Measurements from ENCODE around the gene KRTAP11-1.

The KRTAP11-1 gene

GRCh38 chr21:30881480-30881879, at the start of gene KRTAP11-1:
Gene KRTAP11-1 (minus strand): TSS chr21:30881580. CDS start chr21:30881524, 56 bp downstream.
- DNase-seq (ENCODE audit: low spot score), result no peak

GRCh38 chr21:30924146-30924700, 42.8 kb upstream of the KRTAP11-1 start:
- DNase-seq (ENCODE audit: low spot score), result no peak

GRCh38 chr21:30921129-30921528, 39.7 kb upstream of the KRTAP11-1 start:
- DNase-seq (ENCODE audit: low spot score), result no peak

DNA sequence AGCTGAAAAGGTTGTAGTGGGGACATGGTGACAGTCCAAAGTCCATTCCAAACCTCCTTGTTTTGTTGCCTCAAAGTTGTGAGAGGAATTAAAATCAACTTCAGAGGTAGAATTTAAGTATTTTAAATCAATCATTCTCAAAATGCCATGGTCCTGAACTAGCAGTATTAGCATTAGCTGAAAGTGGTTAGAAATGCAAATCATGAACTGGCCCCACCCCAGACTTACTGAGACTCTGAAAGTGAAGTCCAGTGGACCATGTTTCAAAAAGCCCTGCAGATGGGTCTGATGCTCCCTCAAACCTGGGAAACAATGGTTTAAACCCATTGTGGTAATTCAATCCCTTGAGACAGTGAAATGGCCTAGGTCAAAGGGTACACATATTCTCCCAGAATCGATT, 36.2 kb upstream of the KRTAP11-1 start:
- DNase-seq (ENCODE audit: low spot score), result no peak

DNA sequence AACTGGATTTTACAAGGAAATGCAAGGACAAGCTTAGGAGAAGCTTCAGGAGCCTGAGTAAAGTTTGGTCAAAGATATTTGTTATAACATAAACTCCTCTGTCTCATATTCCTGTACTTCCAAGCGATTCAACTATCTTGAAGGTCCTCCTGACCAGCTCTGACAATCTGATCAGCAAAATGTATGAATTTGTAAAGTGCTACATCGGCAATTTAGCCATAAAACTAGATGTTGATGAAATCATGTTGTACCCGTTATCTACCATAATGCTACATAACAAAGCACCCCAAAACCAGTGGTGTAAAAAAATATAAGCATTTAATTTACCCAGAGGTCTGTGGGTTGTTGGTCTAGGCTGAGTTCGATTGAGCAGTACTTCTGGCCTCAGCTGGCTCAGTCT, 19.5 kb upstream of the KRTAP11-1 start:
- no peak for DNase-seq (ENCODE audit: low spot score)

GRCh38 chr21:30882866-30883597, 1.7 kb upstream of the KRTAP11-1 start:
- no peak for DNase-seq (ENCODE audit: low spot score)

DNA sequence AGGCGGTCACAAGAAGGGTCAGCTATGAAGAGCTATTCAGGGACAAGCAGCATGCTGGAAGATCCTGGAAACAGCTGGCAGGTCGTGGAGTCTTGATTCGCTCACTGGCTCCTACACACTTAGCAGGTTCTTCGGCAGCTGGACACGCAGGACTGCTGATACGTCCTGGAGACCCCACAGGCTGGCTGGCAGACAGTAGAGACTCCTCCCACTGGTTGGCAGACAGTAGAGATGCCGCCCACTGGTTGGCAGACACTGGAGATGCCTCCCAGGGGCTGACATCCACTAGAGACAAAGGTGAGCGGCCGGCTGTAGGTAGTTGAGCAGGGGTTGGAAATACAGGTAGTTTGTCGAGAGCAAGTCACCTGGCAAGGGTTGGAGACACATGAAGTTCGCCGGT, 466 bp downstream of the KRTAP11-1 start:
- DNase-seq (ENCODE audit: low spot score), result no peak

GRCh38 chr21:30874526-30874925, 6.9 kb downstream of the KRTAP11-1 start:
- DNase-seq (ENCODE audit: low spot score), result no peak

DNA sequence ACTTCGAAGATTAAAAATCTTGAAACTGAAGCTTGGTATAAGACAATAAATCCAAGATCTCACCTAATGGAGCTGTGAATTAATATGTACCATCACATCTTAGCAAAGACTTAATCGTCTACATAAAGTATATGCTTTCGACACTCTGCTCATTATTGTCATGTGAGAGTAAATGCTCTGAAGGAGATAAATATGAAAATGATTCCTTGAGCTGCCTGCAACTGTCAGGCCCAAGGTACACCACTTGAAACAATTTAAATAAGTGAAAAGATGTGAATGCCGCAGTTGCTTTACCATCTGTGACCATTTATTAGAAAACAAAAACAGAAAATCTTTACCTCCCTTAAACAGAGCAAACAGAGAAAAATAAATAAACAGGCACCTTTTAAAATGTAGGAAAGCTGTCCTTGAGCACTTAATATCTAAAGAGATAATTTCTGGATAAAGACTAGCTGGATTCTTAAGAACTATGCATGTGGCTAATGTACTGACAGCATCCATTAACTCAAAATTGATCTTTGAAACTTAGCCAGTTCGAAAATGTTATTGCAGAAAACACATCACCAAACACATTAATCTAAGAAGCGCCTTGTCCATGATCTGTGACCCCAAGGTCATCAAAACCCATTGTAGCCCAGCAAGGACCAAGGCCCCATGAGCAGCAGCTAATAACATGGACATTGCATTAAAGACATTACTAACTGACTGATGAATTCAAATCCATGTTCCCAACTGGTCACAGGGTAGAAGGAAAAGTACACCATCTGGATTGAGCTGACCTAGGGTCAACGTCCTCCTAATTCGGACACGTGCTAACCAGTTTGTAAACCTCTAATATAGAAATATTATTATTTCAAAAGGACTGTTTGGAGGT, 33.5 kb downstream of the KRTAP11-1 start:
- no peak for DNase-seq (ENCODE audit: low spot score)

DNA sequence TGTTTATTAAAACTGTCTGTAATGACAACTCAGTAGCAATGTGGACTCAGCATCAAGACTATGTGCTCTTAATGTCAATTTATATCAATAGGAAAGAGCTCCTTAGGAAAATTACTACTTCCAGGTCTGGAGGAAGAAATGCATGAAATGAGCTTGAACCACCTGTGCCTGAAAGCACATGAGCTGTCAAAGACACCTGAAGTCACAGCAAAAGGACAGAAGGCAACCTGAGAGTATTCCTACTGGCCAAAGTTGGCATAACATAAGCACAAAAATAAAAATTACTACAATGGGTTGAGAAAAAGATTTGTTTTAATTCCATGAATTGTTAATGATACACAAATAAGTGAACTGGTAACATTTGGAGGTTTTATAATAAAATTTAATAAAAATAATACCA, 38.4 kb downstream of the KRTAP11-1 start:
- DNase-seq (ENCODE audit: low spot score), result no peak

DNA sequence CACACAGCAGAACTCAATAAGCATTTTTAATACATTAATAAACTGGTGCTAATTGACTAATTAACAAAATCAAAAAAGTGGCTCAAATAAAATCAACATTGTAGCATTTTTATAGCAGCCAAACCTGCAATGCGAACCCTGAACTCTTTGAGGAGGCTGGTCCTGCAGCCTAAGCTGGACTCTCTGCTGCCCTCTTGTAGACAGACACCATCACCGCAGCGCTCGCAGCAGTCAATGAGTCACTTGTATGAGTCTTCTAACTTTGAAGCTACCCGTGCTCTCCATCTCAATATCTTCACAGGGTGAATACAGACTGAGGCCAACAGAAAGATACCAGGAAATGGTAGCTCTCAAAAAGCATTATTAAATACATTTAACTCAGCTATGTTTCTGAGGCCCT, 42.1 kb downstream of the KRTAP11-1 start:
- peak; percentile 30 for DNase-seq (ENCODE audit: low spot score)

DNA sequence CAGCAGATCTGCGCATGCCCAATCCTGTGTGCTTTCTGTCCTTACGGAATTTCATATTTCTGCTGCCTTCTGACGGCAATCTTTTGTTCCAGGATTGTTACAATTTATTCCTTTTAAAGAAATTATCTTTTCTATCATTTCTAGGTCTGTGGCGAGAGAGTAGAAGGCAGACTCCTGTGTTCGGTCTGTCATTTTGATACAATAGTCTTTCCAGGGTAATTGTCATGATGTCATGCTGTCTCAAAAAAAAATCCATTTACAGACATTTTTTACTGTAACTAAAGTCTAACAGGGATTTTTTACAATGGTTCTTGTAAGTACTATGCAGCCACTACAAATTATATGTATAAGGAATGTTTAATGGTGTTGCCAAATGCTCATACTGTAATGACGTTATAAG, 42.8 kb downstream of the KRTAP11-1 start:
- no peak for DNase-seq (ENCODE audit: low spot score)

DNA sequence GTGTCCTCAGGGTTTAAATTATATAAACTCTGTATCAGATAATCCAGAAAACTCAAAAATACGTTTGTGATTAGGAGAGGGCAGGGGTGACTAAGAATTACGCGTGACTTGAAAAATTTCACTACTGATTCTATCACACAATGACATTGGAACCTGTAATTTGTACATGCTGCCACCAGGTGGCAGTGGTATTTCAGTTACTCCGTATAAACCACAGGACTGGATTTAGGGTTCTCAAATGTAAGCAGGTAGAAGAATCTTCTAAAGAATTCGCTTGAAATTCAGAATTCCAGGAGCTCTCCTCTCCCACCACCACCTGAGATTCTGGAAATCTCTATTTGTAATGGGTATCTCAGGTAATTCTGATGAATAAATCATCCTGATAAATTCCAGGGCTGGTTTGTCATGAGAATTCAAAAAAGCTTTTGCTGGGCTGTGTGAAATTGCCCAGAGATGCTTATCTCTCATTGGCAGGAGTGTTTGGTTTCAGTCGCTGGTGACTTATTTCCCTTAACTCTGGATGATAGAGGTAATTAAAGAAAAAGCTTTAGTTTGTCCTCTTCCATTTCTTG, 50.1 kb downstream of the KRTAP11-1 start:
- DNase-seq (ENCODE audit: low spot score), result peak; percentile 12
